ENCODE measurements around the gene DMRTB1. TPM values are rescaled to one million over a fixed set of nuclear protein-coding genes. Genes with fewer than 3 reads are reported as not detected.

Gene DMRTB1
- total and polyA plus RNA-seq, 2 of the 4 experiments (the other 2 are of a cell fraction) = not detected

- no peak for DNase-seq
- no CpG with 5 or more reads among the region's 4 CpGs for WGBS, 2 experiments (ENCODE audit: extremely low coverage in 2 of 2, insufficient read length in 1 of 2)
- H3K4me1 ChIP-seq (ENCODE audit: control insufficient read depth, insufficient read depth, low read length) = no peaks in the 10 kb centered on the region
Measured at GRCh38 chr1:53483656-53484055, 24.5 kb downstream of the DMRTB1 start.

More at GRCh38 chr1:53483656-53484055, 24.5 kb downstream of the DMRTB1 start:
- Histone ChIP-seq H4K20me1 (ENCODE audit: insufficient read depth, low read length) (no peaks in the 10 kb centered on the region), H3K9ac (ENCODE audit: low read depth, low read length) (no peak overlapping the region), H3K36me3 (ENCODE audit: control insufficient read depth, insufficient read depth, low read length) (no peaks in the 10 kb centered on the region), H3K14ac (replicated peaks; ENCODE audit: low read depth, low read length) (no peak overlapping the region), H3K9me3 (ENCODE audit: control insufficient read depth, insufficient read depth, low read length) (no peaks in the 10 kb centered on the region; the same call in 1 of the 2 replicates), H3K9me1 (ENCODE audit: insufficient read depth, low read length) (no peaks in the 10 kb centered on the region), H3K23ac (ENCODE audit: low read depth, low read length) (no peak overlapping the region), H2BK20ac (ENCODE audit: low read depth, low read length) (no peak overlapping the region), H3K4me2 (ENCODE audit: low read depth, low read length) (no peak overlapping the region), H2AK9ac (replicated peaks; ENCODE audit: low read depth, low read length, poor library complexity) (no peak overlapping the region), H3K79me1 (ENCODE audit: low read depth in 1 of 2, low read length in 2 of 2) (no peaks in the 10 kb centered on the region), H3K4ac (ENCODE audit: low read depth, low read length) (no peak overlapping the region), H3K4me3 (ENCODE audit: insufficient read depth, low read depth, low read length) (no peak overlapping the region), H2BK15ac (ENCODE audit: low read depth, low read length) (no peak overlapping the region), H4K8ac (ENCODE audit: low read depth in 2 of 2, low read length in 2 of 2) (no peak overlapping the region), H2AK5ac (ENCODE audit: low read depth, low read length) (no peak overlapping the region), H4K91ac (ENCODE audit: insufficient read depth, low read depth, low read length) (no peak overlapping the region), H2BK120ac (ENCODE audit: low read depth, low read length) (no peak overlapping the region), H4K5ac (ENCODE audit: low read depth, low read length) (no peak overlapping the region), H3K27me3 (ENCODE audit: control insufficient read depth, insufficient read depth, low read length) (peaks cover 44% of the 10 kb centered on the region), H3K27ac (ENCODE audit: insufficient read depth, low read length) (no peak overlapping the region), H3K56ac (ENCODE audit: extremely low read depth, insufficient read depth, low read length) (no peak overlapping the region), H2AFZ (replicated peaks; ENCODE audit: low read length, poor library complexity) (no peak overlapping the region), H2BK5ac (ENCODE audit: low read depth, low read length, poor library complexity, severe bottlenecking) (no peak overlapping the region), H3K18ac (ENCODE audit: low read depth, low read length) (no peak overlapping the region)
- dilution Hi-C loops (cut with HindIII; ENCODE audit: low sequenced_read_pairs, unreplicated experiment) = no loop called here
- ATAC-seq (ENCODE audit: low read depth) = no peak
- ChIA-PET POLR2A (ENCODE audit: unreplicated experiment) (no interaction called here), CTCF (no interaction called here)
- BruUV-seq (replicated peaks) = no TSS peak
- intact Hi-C loops (cut with micrococcal nuclease) = no loop called here
- TF ChIP-seq RFX5 (IDR thresholded peaks at IDR 0.05; ENCODE audit: low read depth, low read length) (no peak), CHD1 (IDR thresholded peaks at IDR 0.05; ENCODE audit: low read depth, low read length) (no peak), RCOR1 (IDR thresholded peaks at IDR 0.05; ENCODE audit: insufficient replicate concordance, low read length) (no peak)
- in situ Hi-C loops (cut with MboI; ENCODE audit: low sequenced_read_pairs) = no loop called here
